HepG2 (cell line): ENCODE results near the gene SUCLG2. TPM values are rescaled to one million over a fixed set of nuclear protein-coding genes. Genes with fewer than 3 reads are reported as not detected.

Source experiments
- ATAC-seq: fragments of 200-7000 bp; cut with Tn5 transposase; 3 replicates; pipeline ENCODE4 v1.9.1; 2020; ENCODE audit warnings: mild to moderate bottlenecking, moderate library complexity
- BruUV-seq: library from RNA; stranded (reverse); fragments of 400-500 nt; replicated peaks from 2 replicates; lab custom pipeline; 2021; lab: Mats Ljungman, UMichigan
- CTCF ChIA-PET: fragments of 300-600 bp; formaldehyde crosslinking; extraction: SDS; loops from one replicate; lab custom pipeline; 2021; ENCODE audit warnings: low total read pairs, inconsistent platforms, low intra/inter-chr PET ratio; lab: Yijun Ruan, JAX
- POLR2A ChIA-PET: fragments of 350-600 bp; sonication (Branson Sonifier 250); formaldehyde crosslinking; loops from one replicate; lab custom pipeline; 2020; ENCODE audit warnings: antibody characterized with exemption, inconsistent platforms; lab: Yijun Ruan, JAX
- DNase-seq: peaks from one replicate; pipeline ENCODE4 v3.0.0-alpha.2; 2015; ENCODE audit warnings: low spot score
- FAIRE-seq: peaks from 3 replicates; lab custom pipeline; 2011; peaks lifted over from hg19 to GRCh38; lab: Jason Lieb, UNC
- H2AFZ ChIP-seq: one replicate; pipeline ENCODE4 v1.6.1; 2011; ENCODE audit warnings: low read length, inconsistent platforms
- H3K27ac ChIP-seq: fragments of 300-600 bp; 3 replicates; pipeline ENCODE4 v1.8.0; 2011; ENCODE audit warnings: mixed run types, mild to moderate bottlenecking, mixed read lengths, low read length, inconsistent platforms; ENCODE audit not compliant: insufficient read depth; ENCODE audit errors: extremely low read length
- H3K27me3 ChIP-seq, 2 experiments: fragments of 200-600 bp in 1 of 2; 2 replicates in 1 of 2; 3 replicates in 1 of 2; pipeline versions ENCODE4 v1.6.0 to v1.8.0; 2011; ENCODE audit warnings: low read length in 2 of 2, mild to moderate bottlenecking in 2 of 2, moderate library complexity in 2 of 2, inconsistent platforms in 1 of 2; ENCODE audit not compliant: insufficient read depth in 2 of 2, control insufficient read depth in 1 of 2
- H3K36me3 ChIP-seq, 2 experiments: fragments of 200-600 bp in 1 of 2; replicated peaks in 1 of 2; 2 replicates in 1 of 2; 3 replicates in 1 of 2; pipeline versions ENCODE4 v1.5.1 to v1.8.0; 2011; ENCODE audit warnings: low read length in 2 of 2, inconsistent platforms in 1 of 2; ENCODE audit not compliant: insufficient read depth in 2 of 2, control insufficient read depth in 1 of 2
- H3K4me1 ChIP-seq: 2 replicates; pipeline ENCODE4 v1.5.1; 2012; ENCODE audit warnings: low read length, inconsistent platforms; ENCODE audit not compliant: insufficient read depth
- H3K4me2 ChIP-seq: 2 replicates; pipeline ENCODE4 v1.6.0; 2011; ENCODE audit warnings: low read depth, low read length, inconsistent platforms
- H3K4me3 ChIP-seq, 3 experiments: fragments of 200-600 bp in 1 of 3; sonication (generic), shearing (Covaris generic) in 1 of 3; replicated peaks in 1 of 3; 2 replicates each; pipeline ENCODE4 v1.5.1; 2011 to 2016; ENCODE audit warnings: low read length in 3 of 3, inconsistent platforms in 2 of 3, low read depth in 2 of 3, mild to moderate bottlenecking in 2 of 3, control low read depth in 1 of 3, mixed read lengths in 1 of 3; ENCODE audit not compliant: insufficient read depth in 1 of 3
- H3K79me2 ChIP-seq: one replicate; pipeline ENCODE4 v1.6.1; 2011; ENCODE audit warnings: low read length, inconsistent platforms; ENCODE audit not compliant: insufficient read depth
- H3K9ac ChIP-seq: 2 replicates; pipeline ENCODE4 v1.6.0; 2011; ENCODE audit warnings: mild to moderate bottlenecking, low read depth, low read length, inconsistent platforms; ENCODE audit not compliant: insufficient read depth
- H3K9me3 ChIP-seq: 2 replicates; pipeline ENCODE4 v1.5.1; 2012; ENCODE audit warnings: mild to moderate bottlenecking, low read length
- H4K20me1 ChIP-seq: 2 replicates; pipeline ENCODE4 v1.6.0; 2011; ENCODE audit warnings: inconsistent platforms, mild to moderate bottlenecking, low read length, moderate library complexity; ENCODE audit not compliant: insufficient read depth
- GABPA ChIP-seq, 2 experiments: IDR thresholded peaks; 2 replicates each; pipeline ENCODE4 v1.6.1; 2011 to 2016; ENCODE audit warnings: low read depth in 2 of 2, low read length in 1 of 2, missing biosample characterization in 1 of 2, missing genetic modification characterization in 1 of 2
- RAD21 ChIP-seq: fragments of 450-650 bp; formaldehyde crosslinking; IDR thresholded peaks from 2 replicates; pipeline ENCODE4 v1.5.0; 2020; ENCODE audit warnings: mild to moderate bottlenecking
- SP5 ChIP-seq: IDR thresholded peaks from 2 replicates; pipeline ENCODE4 v1.6.1; 2016; ENCODE audit warnings: low read depth, borderline replicate concordance
- ZBTB42 ChIP-seq: sonication (generic); formaldehyde crosslinking; IDR thresholded peaks from 2 replicates; pipeline ENCODE4 v1.5.0; 2020; ENCODE audit warnings: mild to moderate bottlenecking, missing genetic modification reagents
- ZMAT5 ChIP-seq: sonication (generic); formaldehyde crosslinking; IDR thresholded peaks from 2 replicates; pipeline ENCODE4 v1.5.0; 2020; ENCODE audit warnings: mild to moderate bottlenecking, low read depth, missing genetic modification reagents, borderline replicate concordance
- ZNF597 ChIP-seq: sonication (generic); formaldehyde crosslinking; IDR thresholded peaks from 2 replicates; pipeline ENCODE4 v1.5.0; 2020; ENCODE audit warnings: missing genetic modification reagents
- ZNF766 ChIP-seq: sonication (generic); formaldehyde crosslinking; IDR thresholded peaks from 2 replicates; pipeline ENCODE4 v1.5.0; 2020; ENCODE audit warnings: missing genetic modification reagents, borderline replicate concordance
- ZNF782 ChIP-seq: sonication (generic); formaldehyde crosslinking; IDR thresholded peaks from 2 replicates; pipeline ENCODE4 v1.4.0; 2020; ENCODE audit warnings: missing genetic modification reagents, mild to moderate bottlenecking, borderline replicate concordance
- ZXDC ChIP-seq: sonication (generic); formaldehyde crosslinking; IDR thresholded peaks from 2 replicates; pipeline ENCODE4 v1.5.0; 2020; ENCODE audit warnings: mild to moderate bottlenecking, missing genetic modification reagents
- ZZZ3 ChIP-seq: sonication (generic); formaldehyde crosslinking; IDR thresholded peaks from 2 replicates; pipeline ENCODE4 v1.4.0; 2020; ENCODE audit warnings: missing genetic modification reagents, mild to moderate bottlenecking, borderline replicate concordance
- WGBS: methylation state at CpG from one replicate; pipeline ENCODE4 v1.1.6; 2017; ENCODE audit warnings: low lambda C conversion rate; 5-methylcytosine and 5-hydroxymethylcytosine counted together
- in situ Hi-C: cut with HindIII; loops from 2 replicates; pipeline ENCODE4 v1.10.0; 2017; ENCODE audit warnings: low pct_unique_long_range_greater_than_20kb; ENCODE audit not compliant: extremely low pct_ligation_motif_present
- intact Hi-C: fragments of 100-400 bp; cut with micrococcal nuclease; formaldehyde crosslinking; loops from one replicate; pipeline ENCODE4 v1.10.0; 2022; ENCODE audit not compliant: unreplicated experiment
- polyA plus RNA-seq, 8 experiments: library from polyadenylated mRNA; depleted of rRNA in 3 of 8; stranded (reverse) in 7 of 8; unstranded in 1 of 8; fragments of >200 nt; fragmentation: Illumina TruSeq in 4 of 8; extraction: Trizol in 4 of 8; gene quantifications; 2 replicates each; pipeline versions ENCODE4 v1.2.1 to v1.2.3, GENCODE V29; 2011 to 2016; ENCODE audit warnings: low read depth in 4 of 8, missing spikeins in 1 of 8, mixed read lengths in 1 of 8; ENCODE audit not compliant: insufficient read depth in 1 of 8
- total RNA-seq, 5 experiments: library from RNA; depleted of rRNA; stranded (reverse); fragments of >200 nt; fragmentation: Illumina TruSeq; extraction: Trizol; gene quantifications; 2 replicates each; pipeline ENCODE4 v1.2.3, GENCODE V29; 2016; ENCODE audit warnings: low read depth in 1 of 5

Gene SUCLG2
- total and polyA plus RNA-seq, 2 of the 13 experiments (the other 11 are each of a cell fraction or from before 2014, with no cell fraction given), result 21.4 to 64.9 TPM

GRCh38 chr3:67578416-67578815, 76.0 kb downstream of the SUCLG2 start:
- BruUV-seq, result no TSS peak
- TF ChIP-seq ZNF597 (CRISPR knock-in tag) (no peak), GABPA (IDR thresholded peaks at IDR 0.05; ENCODE audit: low read depth, low read length) (no peak), GABPA (CRISPR knock-in tag; IDR thresholded peaks at IDR 0.05; ENCODE audit: low read depth) (no peak), ZXDC (CRISPR knock-in tag) (no peak), ZMAT5 (CRISPR knock-in tag) (no peak), ZNF766 (CRISPR knock-in tag) (no peak), ZZZ3 (CRISPR knock-in tag) (no peak), RAD21 (no peak), ZNF782 (CRISPR knock-in tag) (no peak), SP5 (no peak), ZBTB42 (CRISPR knock-in tag) (no peak)
- TF ChIP-seq, all 625 proteins: peak for 0
- Histone ChIP-seq H4K20me1 (no peaks in the 10 kb centered on the region), H3K36me3 (peaks cover 0 to 6% of the 10 kb centered on the region in 2 experiments; a peak in 1 of 5 replicates), H2AFZ (no peak overlapping the region), H3K27me3 (no peaks in the 10 kb centered on the region), H3K4me2 (no peak overlapping the region), H3K9ac (no peak overlapping the region), H3K27ac (no peak overlapping the region), H3K4me1 (no peaks in the 10 kb centered on the region), H3K79me2 (no peaks in the 10 kb centered on the region), H3K4me3 (no peak overlapping the region), H3K9me3 (no peaks in the 10 kb centered on the region; the same call in 1 of the 2 replicates)
- in situ Hi-C loops (loop anchor here (25.0 kb wide), 1 partner anchor 209 kb away; no protein-coding TSS in a partner anchor), intact Hi-C loops (no loop called here)
- no peak for FAIRE-seq
- 97% methylated on average over 5 of the region's 5 CpGs for WGBS
- CTCF ChIA-PET, result no interaction called here
- no peak for DNase-seq
- POLR2A ChIA-PET, result no interaction called here
- no peak for ATAC-seq
